WTC11 (cell line): ENCODE results near the gene MBIP. TPM values are rescaled to one million over a fixed set of nuclear protein-coding genes. Genes with fewer than 3 reads are reported as not detected.

Experiments
- ATAC-seq: fragments of 200-7000 bp; cut with Tn5 transposase; 2 replicates; pipeline ENCODE4 v1.10.0; 2021; ENCODE audit warnings: mild to moderate bottlenecking, moderate library complexity
- CTCF ChIA-PET: fragments of 300-600 bp; sonication (Branson Sonifier 250); formaldehyde crosslinking; loops from one replicate; lab custom pipeline; 2021; ENCODE audit warnings: antibody characterized with exemption; lab: Charles Lee
- POLR2A ChIA-PET: fragments of 350-600 bp; sonication (Branson Sonifier 250); formaldehyde crosslinking; loops from one replicate; lab custom pipeline; 2021; ENCODE audit warnings: antibody characterized with exemption; lab: Charles Lee
- DNase-seq: peaks from one replicate; pipeline ENCODE4 v3.0.0; 2021; ENCODE audit warnings: low spot score
- H3K27ac Mint-ChIP-seq: 2 replicates; pipeline ENCODE4 v1.8.0; 2021; ENCODE audit warnings: mixed read lengths
- H3K27me3 Mint-ChIP-seq: 2 replicates; pipeline ENCODE4 v1.8.0; 2021; ENCODE audit warnings: low read depth, mild to moderate bottlenecking, moderate library complexity, mixed read lengths
- H3K36me3 Mint-ChIP-seq: 2 replicates; pipeline ENCODE4 v1.8.0; 2021; ENCODE audit warnings: mixed read lengths
- H3K4me1 Mint-ChIP-seq: 2 replicates; pipeline ENCODE4 v1.8.0; 2022; ENCODE audit warnings: mixed read lengths
- H3K4me3 Mint-ChIP-seq: 2 replicates; pipeline ENCODE4 v1.8.0; 2021; ENCODE audit warnings: mild to moderate bottlenecking, moderate library complexity, mixed read lengths
- H3K9me3 Mint-ChIP-seq: 2 replicates; pipeline ENCODE4 v1.8.0; 2021; ENCODE audit warnings: mixed read lengths
- ATF1 ChIP-seq: sonication (generic); formaldehyde crosslinking; IDR thresholded peaks from 2 replicates; pipeline ENCODE4 v1.8.1; 2023; ENCODE audit warnings: mild to moderate bottlenecking, moderate library complexity, missing genetic modification reagents
- ATF6 ChIP-seq: sonication (generic); formaldehyde crosslinking; IDR thresholded peaks from 2 replicates; pipeline ENCODE4 v1.8.1; 2023; ENCODE audit warnings: mild to moderate bottlenecking, missing genetic modification reagents
- ERG ChIP-seq: fragments of 250-450 bp; sonication (Bioruptor Pico); IDR thresholded peaks from 2 replicates; pipeline ENCODE4 v1.8.0; 2021; ENCODE audit warnings: mild to moderate bottlenecking
- FOXJ3 ChIP-seq: sonication (generic); formaldehyde crosslinking; IDR thresholded peaks from 2 replicates; pipeline ENCODE4 v1.9.0; 2021; ENCODE audit warnings: missing genetic modification reagents, mild to moderate bottlenecking, borderline replicate concordance
- FOXP1 ChIP-seq: sonication (generic); formaldehyde crosslinking; IDR thresholded peaks from 2 replicates; pipeline ENCODE4 v1.8.0; 2022; ENCODE audit warnings: missing genetic modification reagents, mild to moderate bottlenecking, moderate library complexity, borderline replicate concordance
- GRHL2 ChIP-seq: fragments of 250-450 bp; sonication (Bioruptor Pico); IDR thresholded peaks from 2 replicates; pipeline ENCODE4 v1.8.0; 2022; ENCODE audit warnings: mild to moderate bottlenecking, moderate library complexity; ENCODE audit not compliant: insufficient replicate concordance, severe bottlenecking
- GTF2I ChIP-seq: fragments of 250-450 bp; sonication (Bioruptor Pico); conservative IDR thresholded peaks from 2 replicates; pipeline ENCODE4 v1.4.0; 2021; ENCODE audit warnings: mild to moderate bottlenecking
- IRF1 ChIP-seq: sonication (generic); formaldehyde crosslinking; IDR thresholded peaks from 2 replicates; pipeline ENCODE4 v1.8.0; 2023; ENCODE audit warnings: missing genetic modification reagents
- OVOL2 ChIP-seq: fragments of 250-450 bp; sonication (Bioruptor Pico); IDR thresholded peaks from 2 replicates; pipeline ENCODE4 v1.9.0; 2021; ENCODE audit warnings: mild to moderate bottlenecking, borderline replicate concordance
- SMAD3 ChIP-seq: sonication (generic); formaldehyde crosslinking; IDR thresholded peaks from 2 replicates; pipeline ENCODE4 v1.8.0; 2022; ENCODE audit warnings: missing genetic modification reagents, mild to moderate bottlenecking, borderline replicate concordance
- TP53 ChIP-seq: sonication (generic); formaldehyde crosslinking; IDR thresholded peaks from 2 replicates; pipeline ENCODE4 v1.8.1; 2023; ENCODE audit warnings: mild to moderate bottlenecking, missing genetic modification reagents
- ZNF121 ChIP-seq: sonication (generic); formaldehyde crosslinking; IDR thresholded peaks from 2 replicates; pipeline ENCODE4 v1.8.0; 2023; ENCODE audit warnings: missing genetic modification reagents
- ZNF138 ChIP-seq: sonication (generic); formaldehyde crosslinking; conservative IDR thresholded peaks from 2 replicates; pipeline ENCODE4 v1.8.1; 2022; ENCODE audit warnings: mild to moderate bottlenecking, moderate library complexity, missing genetic modification reagents
- ZNF232 ChIP-seq: sonication (generic); formaldehyde crosslinking; IDR thresholded peaks from 2 replicates; pipeline ENCODE4 v1.8.0; 2022; ENCODE audit warnings: mild to moderate bottlenecking, missing genetic modification reagents
- ZNF396 ChIP-seq: fragments of 250-450 bp; sonication (Bioruptor Pico); IDR thresholded peaks from 2 replicates; pipeline ENCODE4 v1.8.0; 2021; ENCODE audit warnings: mild to moderate bottlenecking, moderate library complexity, borderline replicate concordance
- ZNF671 ChIP-seq: fragments of 250-450 bp; sonication (Bioruptor Pico); IDR thresholded peaks from 2 replicates; pipeline ENCODE4 v1.8.0; 2021; ENCODE audit warnings: mild to moderate bottlenecking
- ZSCAN18 ChIP-seq: fragments of 250-450 bp; sonication (Bioruptor Pico); IDR thresholded peaks from 2 replicates; pipeline ENCODE4 v2.1.2; 2022; ENCODE audit warnings: mild to moderate bottlenecking, moderate library complexity
- total RNA-seq: library from RNA; stranded (reverse); gene quantifications from 3 replicates; pipeline ENCODE4 v1.2.3, GENCODE V29; 2021
- TF ChIP-seq, protein P1 (sequence below): fragments of 250-450 bp; sonication (Bioruptor Pico); IDR thresholded peaks from 2 replicates; pipeline ENCODE4 v1.9.0; 2021; ENCODE audit warnings: mild to moderate bottlenecking, borderline replicate concordance
- TF ChIP-seq, protein P2 (sequence below): sonication (generic); formaldehyde crosslinking; IDR thresholded peaks from 2 replicates; pipeline ENCODE4 v1.8.0; 2022; ENCODE audit warnings: mild to moderate bottlenecking, missing genetic modification reagents
- TF ChIP-seq, protein P3 (sequence below): fragments of 250-450 bp; sonication (Bioruptor Pico); IDR thresholded peaks from 2 replicates; pipeline ENCODE4 v1.9.0; 2021; ENCODE audit warnings: mild to moderate bottlenecking

MBIP gene
- total RNA-seq, 1 experiment from 2014 or later, result 18.4 TPM

DNA sequence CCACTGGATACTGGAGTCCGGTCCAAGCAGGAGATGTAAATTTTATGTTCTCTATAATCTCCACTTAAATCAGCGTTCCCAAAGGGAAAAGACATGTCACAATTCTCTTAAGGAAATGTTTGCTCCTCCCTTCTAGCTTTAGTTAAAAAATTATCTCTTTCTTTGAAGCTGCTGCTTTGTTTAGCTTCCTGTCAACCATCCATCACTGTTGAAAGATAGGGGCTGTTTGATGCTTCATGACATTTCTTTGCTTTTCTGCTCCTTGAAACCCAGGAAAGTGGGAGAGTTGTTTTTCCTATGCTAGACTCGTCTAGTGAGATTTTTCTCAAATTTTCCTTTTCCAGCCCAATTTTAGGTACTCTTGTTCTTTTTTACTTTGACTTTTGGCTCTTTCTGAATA is 31.9 kb downstream of the MBIP start (continued):
- TF ChIP-seq ATF6 (CRISPR knock-in tag), result no peak
- TF ChIP-seq ZNF121, result no peak
- TF ChIP-seq, protein P1, sequence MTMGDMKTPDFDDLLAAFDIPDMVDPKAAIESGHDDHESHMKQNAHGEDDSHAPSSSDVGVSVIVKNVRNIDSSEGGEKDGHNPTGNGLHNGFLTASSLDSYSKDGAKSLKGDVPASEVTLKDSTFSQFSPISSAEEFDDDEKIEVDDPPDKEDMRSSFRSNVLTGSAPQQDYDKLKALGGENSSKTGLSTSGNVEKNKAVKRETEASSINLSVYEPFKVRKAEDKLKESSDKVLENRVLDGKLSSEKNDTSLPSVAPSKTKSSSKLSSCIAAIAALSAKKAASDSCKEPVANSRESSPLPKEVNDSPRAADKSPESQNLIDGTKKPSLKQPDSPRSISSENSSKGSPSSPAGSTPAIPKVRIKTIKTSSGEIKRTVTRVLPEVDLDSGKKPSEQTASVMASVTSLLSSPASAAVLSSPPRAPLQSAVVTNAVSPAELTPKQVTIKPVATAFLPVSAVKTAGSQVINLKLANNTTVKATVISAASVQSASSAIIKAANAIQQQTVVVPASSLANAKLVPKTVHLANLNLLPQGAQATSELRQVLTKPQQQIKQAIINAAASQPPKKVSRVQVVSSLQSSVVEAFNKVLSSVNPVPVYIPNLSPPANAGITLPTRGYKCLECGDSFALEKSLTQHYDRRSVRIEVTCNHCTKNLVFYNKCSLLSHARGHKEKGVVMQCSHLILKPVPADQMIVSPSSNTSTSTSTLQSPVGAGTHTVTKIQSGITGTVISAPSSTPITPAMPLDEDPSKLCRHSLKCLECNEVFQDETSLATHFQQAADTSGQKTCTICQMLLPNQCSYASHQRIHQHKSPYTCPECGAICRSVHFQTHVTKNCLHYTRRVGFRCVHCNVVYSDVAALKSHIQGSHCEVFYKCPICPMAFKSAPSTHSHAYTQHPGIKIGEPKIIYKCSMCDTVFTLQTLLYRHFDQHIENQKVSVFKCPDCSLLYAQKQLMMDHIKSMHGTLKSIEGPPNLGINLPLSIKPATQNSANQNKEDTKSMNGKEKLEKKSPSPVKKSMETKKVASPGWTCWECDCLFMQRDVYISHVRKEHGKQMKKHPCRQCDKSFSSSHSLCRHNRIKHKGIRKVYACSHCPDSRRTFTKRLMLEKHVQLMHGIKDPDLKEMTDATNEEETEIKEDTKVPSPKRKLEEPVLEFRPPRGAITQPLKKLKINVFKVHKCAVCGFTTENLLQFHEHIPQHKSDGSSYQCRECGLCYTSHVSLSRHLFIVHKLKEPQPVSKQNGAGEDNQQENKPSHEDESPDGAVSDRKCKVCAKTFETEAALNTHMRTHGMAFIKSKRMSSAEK (CRISPR knock-in tag), result no peak

DNA sequence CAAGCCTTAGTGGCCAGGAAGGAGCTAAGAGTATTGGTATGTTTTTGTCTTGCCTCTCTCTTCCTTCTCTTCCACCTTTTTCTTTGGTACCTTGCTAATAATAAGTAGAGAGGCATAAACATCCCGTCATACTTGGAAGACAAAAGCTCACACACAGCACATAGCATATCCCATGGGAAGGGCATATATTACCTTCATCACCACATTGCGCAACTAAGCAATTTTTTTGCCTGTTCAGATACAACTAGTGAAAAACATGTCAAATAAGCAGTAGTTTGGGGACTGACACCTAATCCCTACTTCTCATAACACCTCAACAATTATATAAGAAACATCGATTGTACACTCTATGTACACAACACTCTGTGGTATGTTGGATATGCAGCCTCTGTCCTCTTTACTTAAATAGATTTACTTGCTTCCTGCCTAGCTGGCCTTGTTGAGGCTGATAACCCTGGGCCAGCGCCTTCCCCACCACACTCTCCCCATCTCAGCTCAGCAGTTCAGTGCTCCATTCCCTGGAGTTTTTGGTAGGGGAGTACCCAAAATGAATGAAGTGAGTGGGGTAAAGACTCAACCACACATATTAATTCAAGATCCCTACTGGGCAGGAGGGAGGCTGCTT is 35.4 kb downstream of the MBIP start:
- CTCF ChIA-PET, result interaction anchor here (1.2 kb wide), 1 partner anchor 11 kb away, joined by 3 read pairs; no protein-coding TSS in a partner anchor
- H3K9me3 Mint-ChIP-seq, result no peaks in the 10 kb centered on the region
- POLR2A ChIA-PET, result no interaction called here

More for the DNA sequence above, 35.4 kb downstream of the MBIP start:
- no peak overlapping the region for H3K4me3 Mint-ChIP-seq
- H3K36me3 Mint-ChIP-seq, result no peaks in the 10 kb centered on the region
- peaks cover 28% of the 10 kb centered on the region for H3K4me1 Mint-ChIP-seq
- TF ChIP-seq GTF2I (CRISPR knock-in tag) (no peak), OVOL2 (no peak), IRF1 (no peak), FOXP1 (CRISPR knock-in tag) (no peak), ZNF138 (CRISPR knock-in tag) (no peak), SMAD3 (CRISPR knock-in tag) (no peak), ZNF232 (no peak), ERG (CRISPR knock-in tag) (no peak), ZNF396 (no peak), ATF1 (CRISPR knock-in tag) (no peak), ZSCAN18 (CRISPR knock-in tag) (no peak), FOXJ3 (CRISPR knock-in tag) (no peak), ZNF671 (CRISPR knock-in tag) (no peak), GRHL2 (CRISPR knock-in tag) (no peak), TP53 (CRISPR knock-in tag) (no peak)
- TF ChIP-seq, protein P2, sequence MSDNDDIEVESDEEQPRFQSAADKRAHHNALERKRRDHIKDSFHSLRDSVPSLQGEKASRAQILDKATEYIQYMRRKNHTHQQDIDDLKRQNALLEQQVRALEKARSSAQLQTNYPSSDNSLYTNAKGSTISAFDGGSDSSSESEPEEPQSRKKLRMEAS, result no peak
- TF ChIP-seq, protein P3, sequence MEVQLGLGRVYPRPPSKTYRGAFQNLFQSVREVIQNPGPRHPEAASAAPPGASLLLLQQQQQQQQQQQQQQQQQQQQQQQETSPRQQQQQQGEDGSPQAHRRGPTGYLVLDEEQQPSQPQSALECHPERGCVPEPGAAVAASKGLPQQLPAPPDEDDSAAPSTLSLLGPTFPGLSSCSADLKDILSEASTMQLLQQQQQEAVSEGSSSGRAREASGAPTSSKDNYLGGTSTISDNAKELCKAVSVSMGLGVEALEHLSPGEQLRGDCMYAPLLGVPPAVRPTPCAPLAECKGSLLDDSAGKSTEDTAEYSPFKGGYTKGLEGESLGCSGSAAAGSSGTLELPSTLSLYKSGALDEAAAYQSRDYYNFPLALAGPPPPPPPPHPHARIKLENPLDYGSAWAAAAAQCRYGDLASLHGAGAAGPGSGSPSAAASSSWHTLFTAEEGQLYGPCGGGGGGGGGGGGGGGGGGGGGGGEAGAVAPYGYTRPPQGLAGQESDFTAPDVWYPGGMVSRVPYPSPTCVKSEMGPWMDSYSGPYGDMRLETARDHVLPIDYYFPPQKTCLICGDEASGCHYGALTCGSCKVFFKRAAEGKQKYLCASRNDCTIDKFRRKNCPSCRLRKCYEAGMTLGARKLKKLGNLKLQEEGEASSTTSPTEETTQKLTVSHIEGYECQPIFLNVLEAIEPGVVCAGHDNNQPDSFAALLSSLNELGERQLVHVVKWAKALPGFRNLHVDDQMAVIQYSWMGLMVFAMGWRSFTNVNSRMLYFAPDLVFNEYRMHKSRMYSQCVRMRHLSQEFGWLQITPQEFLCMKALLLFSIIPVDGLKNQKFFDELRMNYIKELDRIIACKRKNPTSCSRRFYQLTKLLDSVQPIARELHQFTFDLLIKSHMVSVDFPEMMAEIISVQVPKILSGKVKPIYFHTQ (CRISPR knock-in tag), result no peak
- ATAC-seq, result no peak
- H3K27me3 Mint-ChIP-seq, result no peaks in the 10 kb centered on the region
- no peak for DNase-seq
- H3K27ac Mint-ChIP-seq, result no peak overlapping the region
